K562 (cell line): ENCODE measurements around the gene SLC7A9. TPM values are rescaled to one million over a fixed set of nuclear protein-coding genes. Genes with fewer than 3 reads are reported as not detected.

Experiments
- ATAC-seq: fragments of 200-7000 bp; cut with Tn5 transposase; 3 replicates; pipeline ENCODE4 v1.9.1; 2020; ENCODE audit warnings: moderate library complexity
- BruUV-seq: library from RNA; stranded (reverse); fragments of 400-500 nt; replicated peaks from 2 replicates; lab custom pipeline; 2021; lab: Mats Ljungman, UMichigan
- CTCF ChIA-PET: fragments of 300-600 bp; formaldehyde crosslinking; extraction: SDS; loops from one replicate; lab custom pipeline; 2021; ENCODE audit warnings: low intra/inter-chr PET ratio; lab: Yijun Ruan, JAX
- POLR2A ChIA-PET: fragments of 300-600, 350-650 bp; sonication (Branson Sonifier 250); formaldehyde crosslinking; extraction: SDS; loops from one replicate; lab custom pipeline; 2021; ENCODE audit warnings: antibody characterized with exemption, inconsistent platforms; lab: Yijun Ruan, JAX
- DNase-seq, 4 experiments: peaks; one replicate each; pipeline versions ENCODE4 v3.0.0 to v3.0.0-alpha.2; 2011 to 2018; ENCODE audit warnings: low spot score in 3 of 4, mixed read lengths in 3 of 4; ENCODE audit errors: extremely low read depth in 1 of 4
- FAIRE-seq: peaks from 2 replicates; lab custom pipeline; 2011; peaks lifted over from hg19 to GRCh38; lab: Jason Lieb, UNC
- H2AFZ ChIP-seq: 2 replicates; pipeline ENCODE4 v1.6.0; 2011; ENCODE audit warnings: low read depth, low read length, control low read depth, inconsistent platforms
- H3K27ac ChIP-seq: fragments of 200-600 bp; 3 replicates; pipeline ENCODE4 v1.8.0; 2011; ENCODE audit warnings: low read depth, mild to moderate bottlenecking, control low read depth, inconsistent platforms, low read length, moderate library complexity, mixed read lengths; ENCODE audit errors: extremely low read depth
- H3K27me3 ChIP-seq, 2 experiments: fragments of 300-600 bp in 1 of 2; 2 replicates in 1 of 2; 3 replicates in 1 of 2; pipeline versions ENCODE4 v1.6.0 to v1.8.0; 2011; ENCODE audit warnings: inconsistent platforms in 2 of 2, low read length in 2 of 2, mild to moderate bottlenecking in 1 of 2, mixed read lengths in 1 of 2, moderate library complexity in 1 of 2; ENCODE audit not compliant: control insufficient read depth in 2 of 2, insufficient read depth in 2 of 2
- H3K36me3 ChIP-seq: fragments of 300-600 bp; 3 replicates; pipeline ENCODE4 v1.8.0; 2011; ENCODE audit warnings: mild to moderate bottlenecking, low read length, inconsistent platforms; ENCODE audit not compliant: control insufficient read depth, insufficient read depth
- H3K4me1 ChIP-seq, 2 experiments: fragments of 200-600 bp in 1 of 2; replicated peaks in 1 of 2; 2 replicates in 1 of 2; 3 replicates in 1 of 2; pipeline versions ENCODE4 v1.5.1 to v1.8.0; 2011; ENCODE audit warnings: inconsistent platforms in 2 of 2, low read length in 2 of 2, mild to moderate bottlenecking in 1 of 2, mixed read lengths in 1 of 2, moderate library complexity in 1 of 2; ENCODE audit not compliant: control insufficient read depth in 2 of 2, insufficient read depth in 2 of 2
- H3K4me2 ChIP-seq: 2 replicates; pipeline ENCODE4 v1.6.1; 2011; ENCODE audit warnings: low read length, control low read depth, inconsistent platforms, mixed read lengths; ENCODE audit not compliant: insufficient read depth
- H3K4me3 ChIP-seq: fragments of 200-600 bp; sonication (generic), shearing (Covaris generic); 2 replicates; pipeline ENCODE4 v1.5.1; 2016; ENCODE audit warnings: control low read depth, inconsistent platforms
- H3K79me2 ChIP-seq: fragments of 200-600 bp; 3 replicates; pipeline ENCODE4 v1.8.0; 2011; ENCODE audit warnings: low read length, inconsistent platforms; ENCODE audit not compliant: control insufficient read depth, insufficient read depth
- H3K9ac ChIP-seq, 2 experiments: 2 replicates each; pipeline versions ENCODE4 v1.6.0 to v1.6.1; 2011; ENCODE audit warnings: low read depth in 2 of 2, low read length in 2 of 2, control low read depth in 1 of 2, inconsistent platforms in 1 of 2, mild to moderate bottlenecking in 1 of 2, mixed read lengths in 1 of 2; ENCODE audit not compliant: insufficient read depth in 1 of 2
- H3K9me1 ChIP-seq: one replicate; pipeline ENCODE4 v1.6.0; 2011; ENCODE audit warnings: inconsistent platforms, mild to moderate bottlenecking, low read length, moderate library complexity; ENCODE audit not compliant: control insufficient read depth, insufficient read depth
- H3K9me3 ChIP-seq: replicated peaks from 2 replicates; pipeline ENCODE4 v1.5.1; 2011; ENCODE audit warnings: low read depth, low read length, inconsistent platforms; ENCODE audit not compliant: control insufficient read depth, insufficient read depth
- H4K20me1 ChIP-seq: replicated peaks from 2 replicates; pipeline ENCODE4 v1.6.1; 2011; ENCODE audit warnings: low read length, inconsistent platforms, mixed read lengths; ENCODE audit not compliant: control insufficient read depth, insufficient read depth
- BRD4 ChIP-seq: fragments of 200-600 bp; sonication (generic); IDR thresholded peaks from 2 replicates; pipeline ENCODE4 v1.6.1; 2017; ENCODE audit warnings: inconsistent platforms
- DMBX1 ChIP-seq: fragments of 250-450 bp; sonication (Bioruptor Pico); IDR thresholded peaks from 2 replicates; pipeline ENCODE4 v1.8.0; 2022; ENCODE audit warnings: inconsistent platforms, mild to moderate bottlenecking, moderate library complexity, borderline replicate concordance
- ESRRA ChIP-seq: fragments of 450-650 bp; IDR thresholded peaks from 2 replicates; pipeline ENCODE4 v1.6.1; 2014; ENCODE audit warnings: low read depth, mild to moderate bottlenecking, moderate library complexity, borderline replicate concordance
- HDAC6 ChIP-seq: IDR thresholded peaks from 2 replicates; pipeline ENCODE4 v1.6.1; 2012; ENCODE audit warnings: low read depth, mild to moderate bottlenecking, control low read depth, inconsistent platforms, low read length, moderate library complexity
- HOMEZ ChIP-seq: fragments of 250-450 bp; sonication (Bioruptor Pico); IDR thresholded peaks from 2 replicates; pipeline ENCODE4 v1.4.0; 2020; ENCODE audit warnings: mild to moderate bottlenecking, moderate library complexity
- MBD1 ChIP-seq: fragments of 250-450 bp; sonication (Bioruptor Pico); IDR thresholded peaks from 2 replicates; pipeline ENCODE4 v1.8.0; 2022; ENCODE audit warnings: inconsistent platforms
- NR2F6 ChIP-seq: fragments of 450-650 bp; formaldehyde crosslinking; IDR thresholded peaks from 2 replicates; pipeline ENCODE4 v1.4.0; 2020; ENCODE audit warnings: mild to moderate bottlenecking
- RERE ChIP-seq: sonication (generic); formaldehyde crosslinking; IDR thresholded peaks from 2 replicates; pipeline ENCODE4 v1.8.0; 2023; ENCODE audit warnings: missing genetic modification reagents, mild to moderate bottlenecking, borderline replicate concordance
- SPI1 ChIP-seq: IDR thresholded peaks from 2 replicates; pipeline ENCODE4 v1.6.1; 2011; ENCODE audit warnings: low read depth, low read length, control low read depth, borderline replicate concordance
- SRSF9 ChIP-seq: fragments of 200-400 bp; formaldehyde crosslinking; IDR thresholded peaks from 2 replicates; pipeline ENCODE4 v1.6.1; 2017; ENCODE audit warnings: low read depth, low read length, borderline replicate concordance
- XRCC5 ChIP-seq: fragments of 200-400 bp; formaldehyde crosslinking; IDR thresholded peaks from 2 replicates; pipeline ENCODE4 v1.6.1; 2017; ENCODE audit warnings: low read depth, mild to moderate bottlenecking, low read length
- ZBTB8A ChIP-seq: fragments of 450-650 bp; IDR thresholded peaks from 2 replicates; pipeline ENCODE4 v1.6.1; 2018; ENCODE audit warnings: mild to moderate bottlenecking, moderate library complexity; ENCODE audit not compliant: partially characterized antibody
- WGBS: fragments of 100-300 bp; shearing (Covaris generic); methylation state at CpG from one replicate; pipeline ENCODE4 v1.1.6; 2016; ENCODE audit warnings: low coverage, mixed read lengths; ENCODE audit not compliant: insufficient coverage; ENCODE audit errors: missing lambda C conversion rate; 5-methylcytosine and 5-hydroxymethylcytosine counted together
- in situ Hi-C: fragments of 300-500 bp; cut with MboI; formaldehyde crosslinking; loops from 4 replicates; pipeline ENCODE4 v1.15.0; 2018; ENCODE audit warnings: inconsistent platforms, mixed read lengths
- intact Hi-C: fragments of 100-400 bp; cut with micrococcal nuclease; formaldehyde crosslinking; loops from 2 replicates; pipeline ENCODE4 v1.14.2; 2022
- polyA plus RNA-seq, 8 experiments: library from polyadenylated mRNA; depleted of rRNA in 4 of 8; stranded (reverse) in 5 of 8; unstranded in 3 of 8; fragments of >200 nt; fragmentation: Nextera tagmentation in 2 of 8; fragmentation: Illumina TruSeq in 1 of 8; extraction: Ambion mirVana in 2 of 8; extraction: Trizol in 1 of 8; gene quantifications; 2 replicates each; pipeline versions ENCODE4 v1.2.1 to v1.2.3, GENCODE V29; 2011 to 2014; ENCODE audit warnings: inconsistent platforms in 1 of 8, missing spikeins in 1 of 8
- total RNA-seq, 7 experiments: library from RNA; depleted of rRNA in 6 of 7; stranded (reverse); fragments of >200 nt in 6 of 7; fragmentation: Illumina TruSeq in 2 of 7; extraction: Trizol in 2 of 7; gene quantifications; 2 replicates each; pipeline versions ENCODE4 v1.2.1 to v1.2.3, GENCODE V29; 2011 to 2021; ENCODE audit warnings: low replicate concordance in 1 of 7

Gene SLC7A9
- total and polyA plus RNA-seq, 9 of the 15 experiments (the other 6 are each of a cell fraction or from before 2014, with no cell fraction given) = not detected

DNA sequence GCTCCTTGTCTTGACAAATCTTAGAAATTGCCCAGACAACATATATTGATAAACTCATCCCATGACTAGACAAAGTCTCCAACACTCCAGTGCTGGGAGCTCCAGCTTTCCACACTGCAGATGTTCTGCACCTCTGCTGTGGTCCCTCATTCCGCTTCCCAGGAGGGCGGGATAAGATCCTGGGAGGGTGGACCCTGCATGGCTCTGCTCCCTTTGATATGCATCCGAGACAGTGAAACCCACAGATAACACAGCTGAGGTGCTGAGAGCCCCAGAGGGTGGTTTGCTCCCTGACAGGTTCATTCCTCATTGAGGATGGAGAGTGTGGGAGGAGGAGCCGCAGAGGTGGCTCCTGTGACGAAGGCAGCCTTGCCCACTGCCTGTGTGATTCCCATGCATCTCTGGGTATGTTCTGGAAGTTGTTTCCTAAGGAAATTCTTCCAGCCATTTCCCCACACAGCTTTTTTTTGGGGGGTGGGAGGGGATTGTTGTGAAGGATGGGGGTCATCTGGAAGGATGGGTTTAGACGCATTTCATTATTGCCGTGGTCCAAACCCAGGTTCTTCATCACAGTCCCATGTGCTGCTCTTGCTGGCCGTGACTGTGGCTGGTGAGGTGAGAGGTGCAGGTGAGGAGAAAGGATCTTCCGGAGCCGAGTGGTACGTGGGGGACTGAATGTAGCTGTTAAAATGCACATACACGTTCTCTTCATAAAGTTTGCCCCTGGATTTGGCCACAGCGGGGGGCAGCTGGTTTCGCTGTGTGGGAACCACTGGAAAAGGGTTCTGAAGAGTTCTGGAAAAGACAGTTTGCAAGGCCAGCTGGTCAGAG is 46.4 kb downstream of the SLC7A9 start:
- BruUV-seq = no TSS peak
- H4K20me1 ChIP-seq = peaks cover 5% of the 10 kb centered on the region; the same call in 1 of the 2 replicates
- intact Hi-C loops (no loop called here), in situ Hi-C loops (no loop called here)
- ChIA-PET POLR2A (interaction anchor here (0.6 kb wide), 1 partner anchor 361 kb away, joined by 3 read pairs; no protein-coding TSS in a partner anchor), CTCF (no interaction called here)
- no peak overlapping the region for H3K4me3 ChIP-seq
- peaks cover 36 to 65% of the 10 kb centered on the region in 2 experiments for H3K27me3 ChIP-seq
- H3K9me3 ChIP-seq = no peaks in the 10 kb centered on the region
- no peak overlapping the region for H3K27ac ChIP-seq
- FAIRE-seq (no peak), ATAC-seq (no peak), DNase-seq (no peak)
- no peaks in the 10 kb centered on the region for H3K9me1 ChIP-seq
- WGBS = 1% methylated on average over 14 of the region's 14 CpGs
- H2AFZ ChIP-seq = no peak overlapping the region
- H3K36me3 ChIP-seq = no peaks in the 10 kb centered on the region
- H3K4me1 ChIP-seq = peaks cover 0 to 5% of the 10 kb centered on the region in 2 experiments; a peak in 1 of 5 replicates
- no peak overlapping the region for H3K4me2 ChIP-seq
- H3K79me2 ChIP-seq = no peaks in the 10 kb centered on the region
- no peak overlapping the region for H3K9ac ChIP-seq
- TF ChIP-seq HDAC6 = no peak
- no peak for TF ChIP-seq ZBTB8A
- TF ChIP-seq DMBX1 = no peak
- TF ChIP-seq RERE (CRISPR knock-in tag) = no peak
- TF ChIP-seq MBD1 (CRISPR knock-in tag) = no peak
- no peak for TF ChIP-seq NR2F6 (CRISPR knock-in tag)
- TF ChIP-seq SPI1 = no peak
- TF ChIP-seq ESRRA = no peak
- no peak for TF ChIP-seq BRD4
- TF ChIP-seq SRSF9 = no peak
- TF ChIP-seq XRCC5 = no peak
- no peak for TF ChIP-seq HOMEZ
